HepG2 (cell line): ENCODE data around the gene ABCC3. TPM values are rescaled to one million over a fixed set of nuclear protein-coding genes. Genes with fewer than 3 reads are reported as not detected.

ENCODE experiments used
- AHDC1 ChIP-seq: sonication (generic); formaldehyde crosslinking; IDR thresholded peaks from 2 replicates; pipeline ENCODE4 v1.5.1; 2020; ENCODE audit warnings: mild to moderate bottlenecking, missing genetic modification reagents, borderline replicate concordance
- ATF6 ChIP-seq: sonication (generic); formaldehyde crosslinking; conservative IDR thresholded peaks from 2 replicates; pipeline ENCODE4 v1.4.0; 2020; ENCODE audit warnings: missing genetic modification reagents
- BHLHE40 ChIP-seq: IDR thresholded peaks from 2 replicates; pipeline ENCODE4 v1.6.1; 2011; ENCODE audit warnings: low read length, improper control_type of control experiment
- CBFB ChIP-seq: sonication (generic); formaldehyde crosslinking; IDR thresholded peaks from 2 replicates; pipeline ENCODE4 v1.4.0; 2020; ENCODE audit warnings: missing genetic modification reagents
- ELK4 ChIP-seq: sonication (generic); formaldehyde crosslinking; IDR thresholded peaks from 2 replicates; pipeline ENCODE4 v1.9.0; 2021; ENCODE audit warnings: missing genetic modification reagents, borderline replicate concordance
- FOXO1 ChIP-seq: sonication (generic); formaldehyde crosslinking; IDR thresholded peaks from 2 replicates; pipeline ENCODE4 v1.4.0; 2020; ENCODE audit warnings: missing genetic modification reagents
- GATAD1 ChIP-seq: IDR thresholded peaks from 2 replicates; pipeline ENCODE4 v1.6.1; 2016; ENCODE audit warnings: missing genetic modification reagents, missing compliant biosample characterization
- HHEX ChIP-seq: IDR thresholded peaks from 2 replicates; pipeline ENCODE4 v1.6.1; 2016; ENCODE audit warnings: control low read depth
- HNRNPLL ChIP-seq: fragments of 200-400 bp; formaldehyde crosslinking; IDR thresholded peaks from 2 replicates; pipeline ENCODE4 v1.6.1; 2017; ENCODE audit warnings: mild to moderate bottlenecking, low read depth, low read length; ENCODE audit not compliant: poor library complexity, severe bottlenecking
- MXD1 ChIP-seq: sonication (generic); formaldehyde crosslinking; IDR thresholded peaks from 2 replicates; pipeline ENCODE4 v1.4.0; 2020; ENCODE audit warnings: mild to moderate bottlenecking, missing genetic modification reagents
- SALL2 ChIP-seq: sonication (generic); formaldehyde crosslinking; IDR thresholded peaks from 2 replicates; pipeline ENCODE4 v1.8.1; 2023; ENCODE audit warnings: mild to moderate bottlenecking, missing genetic modification reagents, inconsistent platforms
- SMARCE1 ChIP-seq: fragments of 450-650 bp; IDR thresholded peaks from 2 replicates; pipeline ENCODE4 v1.6.1; 2017; ENCODE audit warnings: borderline replicate concordance
- SOX6 ChIP-seq, 2 experiments: fragments of 450-650 bp in 1 of 2; sonication (generic) in 1 of 2; formaldehyde crosslinking in 1 of 2; IDR thresholded peaks; 2 replicates each; pipeline versions ENCODE4 v1.4.0 to v1.6.1; 2017 to 2020; ENCODE audit warnings: antibody characterized with exemption in 1 of 2, mild to moderate bottlenecking in 1 of 2, missing genetic modification reagents in 1 of 2
- ZBTB14 ChIP-seq: sonication (generic); formaldehyde crosslinking; IDR thresholded peaks from 2 replicates; pipeline ENCODE4 v1.4.0; 2020; ENCODE audit warnings: missing genetic modification reagents
- ZBTB7B ChIP-seq: sonication (generic); formaldehyde crosslinking; IDR thresholded peaks from 2 replicates; pipeline ENCODE4 v1.4.0; 2020; ENCODE audit warnings: missing genetic modification reagents
- ZFP1 ChIP-seq: IDR thresholded peaks from 2 replicates; pipeline ENCODE4 v1.6.1; 2016
- ZNF253 ChIP-seq: sonication (generic); formaldehyde crosslinking; IDR thresholded peaks from 2 replicates; pipeline ENCODE4 v1.8.0; 2022; ENCODE audit warnings: mild to moderate bottlenecking, missing genetic modification reagents, borderline replicate concordance
- ZNF264 ChIP-seq: sonication (generic); formaldehyde crosslinking; IDR thresholded peaks from 2 replicates; pipeline ENCODE4 v1.4.0; 2020; ENCODE audit warnings: missing genetic modification reagents
- ZNF33A ChIP-seq: sonication (generic); formaldehyde crosslinking; IDR thresholded peaks from 2 replicates; pipeline ENCODE4 v1.5.1; 2020; ENCODE audit warnings: missing genetic modification reagents, mild to moderate bottlenecking, moderate library complexity, borderline replicate concordance
- ZNF556 ChIP-seq: sonication (generic); formaldehyde crosslinking; IDR thresholded peaks from 2 replicates; pipeline ENCODE4 v1.4.0; 2020; ENCODE audit warnings: mild to moderate bottlenecking, missing genetic modification reagents, borderline replicate concordance
- polyA plus RNA-seq, 8 experiments: library from polyadenylated mRNA; depleted of rRNA in 3 of 8; stranded (reverse) in 7 of 8; unstranded in 1 of 8; fragments of >200 nt; fragmentation: Illumina TruSeq in 4 of 8; extraction: Trizol in 4 of 8; gene quantifications; 2 replicates each; pipeline versions ENCODE4 v1.2.1 to v1.2.3, GENCODE V29; 2011 to 2016; ENCODE audit warnings: low read depth in 4 of 8, missing spikeins in 1 of 8, mixed read lengths in 1 of 8; ENCODE audit not compliant: insufficient read depth in 1 of 8
- total RNA-seq, 5 experiments: library from RNA; depleted of rRNA; stranded (reverse); fragments of >200 nt; fragmentation: Illumina TruSeq; extraction: Trizol; gene quantifications; 2 replicates each; pipeline ENCODE4 v1.2.3, GENCODE V29; 2016; ENCODE audit warnings: low read depth in 1 of 5

Gene ABCC3
- total and polyA plus RNA-seq, 2 of the 13 experiments (the other 11 are each of a cell fraction or from before 2014, with no cell fraction given): 25.2 to 50.7 TPM

GRCh38 chr17:50634224-50634914 is at the start of gene ABCC3 (continued):
- no peak for TF ChIP-seq ATF6 (CRISPR knock-in tag)
- TF ChIP-seq ZNF33A: no peak
- no peak for TF ChIP-seq HHEX (CRISPR knock-in tag)
- TF ChIP-seq SOX6 (IDR thresholded peaks at IDR 0.05): no peak
- peak; percentile 68; the same call in 1 of the 2 replicates for TF ChIP-seq SOX6 (CRISPR knock-in tag; IDR thresholded peaks at IDR 0.05)
- TF ChIP-seq ELK4: no peak
- TF ChIP-seq ZFP1 (CRISPR knock-in tag): no peak
- TF ChIP-seq FOXO1 (CRISPR knock-in tag): no peak
- 0 out of 2 replicates have a peak, but pooled peaks have one; percentile 39 for TF ChIP-seq BHLHE40
- TF ChIP-seq ZBTB7B: peak; percentile 81
- TF ChIP-seq ZBTB14: no peak
- TF ChIP-seq ZNF264: no peak
- no peak for TF ChIP-seq AHDC1 (CRISPR knock-in tag)
- TF ChIP-seq ZNF556 (CRISPR knock-in tag): no peak
- TF ChIP-seq MXD1 (CRISPR knock-in tag): no peak
- no peak for TF ChIP-seq GATAD1
- no peak for TF ChIP-seq HNRNPLL
- no peak for TF ChIP-seq CBFB
- no peak for TF ChIP-seq SMARCE1
- no peak for TF ChIP-seq SALL2 (CRISPR knock-in tag)
- no peak for TF ChIP-seq ZNF253 (CRISPR knock-in tag)
